ENCODE results near the gene HRH3. TPM values are rescaled to one million over a fixed set of nuclear protein-coding genes. Genes with fewer than 3 reads are reported as not detected.

The HRH3 gene
- total RNA-seq, 1 donor from 2014 or later, result not detected

GRCh38 chr20:62230696-62231095 lies 10.6 kb upstream of the HRH3 start:
- ATAC-seq (no peak), DNase-seq (ENCODE audit: low spot score) (no peak)

DNA sequence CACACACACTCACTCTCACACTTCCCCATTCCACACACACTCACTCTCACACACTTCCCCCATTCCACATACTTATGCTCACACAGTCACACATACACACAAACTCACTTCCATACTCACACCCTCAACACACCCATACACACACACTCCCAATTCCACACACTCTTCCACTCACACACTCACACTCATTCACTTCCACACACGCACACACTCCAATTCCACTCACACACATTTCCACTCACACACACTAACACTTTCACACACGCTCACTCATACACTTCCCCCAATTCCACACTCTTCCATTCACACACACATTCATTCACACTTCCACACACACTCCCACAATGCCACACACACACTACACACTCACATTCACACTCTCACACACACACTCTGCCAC lies 10.2 kb upstream of the HRH3 start:
- ATAC-seq (no peak), DNase-seq (ENCODE audit: low spot score) (no peak)

GRCh38 chr20:62229667-62230066 lies 9.6 kb upstream of the HRH3 start:
- no peak for ATAC-seq
- DNase-seq (ENCODE audit: low spot score), result no peak

DNA sequence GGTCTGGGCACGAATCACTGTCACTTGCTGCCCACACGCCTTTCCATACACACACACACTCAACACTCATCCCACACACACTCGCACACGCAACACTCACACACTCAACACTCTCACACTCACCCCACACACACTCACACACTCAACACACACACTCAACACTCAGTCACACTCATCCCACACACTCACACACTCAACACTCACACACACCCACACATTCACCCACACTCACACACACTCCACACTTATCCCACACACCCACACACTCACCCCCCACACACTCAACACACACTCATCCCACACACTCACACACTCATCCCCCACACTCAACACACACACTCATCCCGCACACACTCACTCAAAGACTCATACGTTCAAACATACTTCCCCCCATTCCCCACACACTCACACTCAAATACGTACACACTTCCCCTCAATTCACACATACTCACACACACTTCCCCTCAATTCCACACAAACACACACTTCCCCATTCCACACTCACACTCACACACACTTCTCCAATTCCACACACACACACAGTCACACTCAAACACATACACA lies 9.0 kb upstream of the HRH3 start:
- ATAC-seq, result no peak
- DNase-seq (ENCODE audit: low spot score), result no peak

DNA sequence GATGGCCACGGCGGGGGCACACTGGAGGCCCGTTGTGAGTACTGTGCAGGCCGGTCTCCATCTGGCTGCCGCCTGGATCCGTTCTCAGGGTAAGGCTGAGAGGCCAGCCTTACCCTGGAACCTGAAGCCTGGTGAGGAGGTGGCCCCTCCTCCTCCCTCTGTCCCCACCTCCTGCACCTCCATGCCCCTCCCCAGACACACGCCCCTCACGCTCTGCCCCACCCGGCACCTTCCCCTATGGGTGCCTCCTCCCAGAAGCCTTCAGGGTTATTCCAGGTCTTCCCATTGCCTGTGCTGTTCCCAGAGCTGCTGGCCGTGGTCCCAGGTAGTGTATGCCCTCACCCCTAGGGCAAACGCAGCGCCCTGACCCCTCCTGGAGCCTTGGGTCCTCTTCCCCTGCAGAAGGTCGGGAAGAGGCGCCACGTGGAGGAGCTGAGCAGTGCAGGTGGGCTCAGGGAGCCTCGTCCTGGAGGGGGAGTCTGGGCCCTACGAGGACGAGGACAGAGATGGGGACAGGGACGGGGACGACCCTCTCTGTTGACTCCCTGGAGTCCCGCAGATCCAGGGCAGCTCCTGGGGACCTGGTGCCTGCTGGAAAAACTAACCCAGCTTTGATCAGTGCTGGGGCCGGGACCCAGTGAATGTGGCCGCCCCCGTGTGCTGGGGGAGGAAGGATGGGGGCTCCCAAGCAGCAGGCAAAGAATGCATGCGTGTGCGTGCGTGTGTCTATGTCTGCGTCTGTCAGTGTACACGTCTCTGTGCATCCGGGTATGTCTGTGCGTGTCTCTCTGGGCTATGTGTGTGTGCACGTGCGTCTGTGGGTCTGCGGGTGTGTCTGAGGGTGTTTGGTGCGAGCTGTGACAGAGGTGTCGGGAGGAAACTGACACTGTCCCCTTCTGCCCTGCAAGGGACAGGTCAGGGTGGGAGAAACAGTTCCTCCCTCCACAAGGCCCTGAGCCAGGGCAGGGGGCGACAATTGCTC lies 8.2 kb upstream of the HRH3 start:
- ATAC-seq (peak; percentile 35), DNase-seq (ENCODE audit: low spot score) (no peak)

DNA sequence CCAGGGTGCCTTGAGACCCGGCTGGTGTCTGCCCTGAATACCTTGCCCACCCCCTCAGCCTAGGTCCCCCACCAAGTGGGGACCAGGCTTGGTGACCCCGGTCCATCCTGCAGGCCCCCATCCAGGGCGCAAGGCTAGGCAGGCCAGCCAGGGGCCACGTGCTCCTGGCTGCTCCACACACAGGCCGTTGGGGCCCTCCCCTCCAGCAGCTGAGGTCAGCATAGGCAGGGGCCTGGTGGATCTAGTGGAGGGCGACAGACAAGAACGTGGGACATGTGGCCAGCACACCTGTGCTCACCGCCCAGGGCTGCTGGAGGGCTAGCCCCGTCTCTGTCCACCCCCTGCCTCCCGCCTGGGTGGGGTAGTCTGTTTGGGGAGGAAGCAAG lies 7.5 kb upstream of the HRH3 start:
- ATAC-seq, result peak; percentile 9
- no peak for DNase-seq (ENCODE audit: low spot score)

DNA sequence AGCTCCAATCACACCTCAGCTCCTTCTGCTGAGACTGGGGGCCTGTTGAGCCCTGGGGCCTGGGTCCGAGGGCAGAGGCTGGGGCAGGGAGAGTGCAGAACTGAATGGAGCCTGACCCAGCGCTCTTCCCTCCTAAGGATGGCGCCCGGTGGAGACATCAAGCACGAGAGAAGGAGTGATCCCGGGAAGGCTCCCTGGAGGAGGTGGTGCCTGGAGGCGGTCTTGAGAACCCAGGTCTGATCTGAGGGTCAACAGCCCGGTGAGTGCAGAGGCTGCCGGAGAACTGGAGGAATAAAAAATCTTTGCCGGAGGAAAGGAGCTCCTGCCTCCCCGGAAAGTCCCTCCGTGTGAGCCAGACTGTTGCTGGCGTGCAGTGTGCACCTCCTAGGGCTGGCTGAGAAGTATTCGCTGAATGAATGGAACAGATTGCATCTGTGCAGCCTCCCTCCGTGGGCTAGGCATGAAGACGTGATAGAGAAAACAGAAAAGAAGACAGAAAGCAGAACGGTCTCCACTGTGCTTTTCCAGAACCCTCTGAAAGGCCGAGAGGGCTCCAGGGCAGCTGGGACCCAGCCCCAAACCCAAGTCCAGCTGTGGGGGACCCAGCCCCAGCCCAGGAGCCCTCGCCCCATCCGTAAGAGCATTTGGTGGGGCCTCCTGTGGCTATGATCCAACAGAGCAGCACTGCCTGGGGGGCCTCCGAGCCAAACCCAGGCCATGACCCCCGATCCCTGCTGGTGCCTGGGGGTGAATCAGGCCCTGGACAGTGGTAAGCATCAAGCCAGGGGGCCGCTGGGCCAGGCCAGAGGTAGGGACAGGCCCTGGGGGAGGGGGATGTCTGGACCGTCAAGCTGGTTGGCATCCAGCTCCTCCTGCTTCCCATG lies 6.9 kb upstream of the HRH3 start:
- ATAC-seq (no peak), DNase-seq (ENCODE audit: low spot score) (no peak)

GRCh38 chr20:62225820-62226635 lies 6.0 kb upstream of the HRH3 start:
- DNase-seq (ENCODE audit: low spot score) (no peak), ATAC-seq (no peak)

GRCh38 chr20:62225026-62225425 lies 4.9 kb upstream of the HRH3 start:
- ATAC-seq, result no peak
- DNase-seq (ENCODE audit: low spot score), result no peak

DNA sequence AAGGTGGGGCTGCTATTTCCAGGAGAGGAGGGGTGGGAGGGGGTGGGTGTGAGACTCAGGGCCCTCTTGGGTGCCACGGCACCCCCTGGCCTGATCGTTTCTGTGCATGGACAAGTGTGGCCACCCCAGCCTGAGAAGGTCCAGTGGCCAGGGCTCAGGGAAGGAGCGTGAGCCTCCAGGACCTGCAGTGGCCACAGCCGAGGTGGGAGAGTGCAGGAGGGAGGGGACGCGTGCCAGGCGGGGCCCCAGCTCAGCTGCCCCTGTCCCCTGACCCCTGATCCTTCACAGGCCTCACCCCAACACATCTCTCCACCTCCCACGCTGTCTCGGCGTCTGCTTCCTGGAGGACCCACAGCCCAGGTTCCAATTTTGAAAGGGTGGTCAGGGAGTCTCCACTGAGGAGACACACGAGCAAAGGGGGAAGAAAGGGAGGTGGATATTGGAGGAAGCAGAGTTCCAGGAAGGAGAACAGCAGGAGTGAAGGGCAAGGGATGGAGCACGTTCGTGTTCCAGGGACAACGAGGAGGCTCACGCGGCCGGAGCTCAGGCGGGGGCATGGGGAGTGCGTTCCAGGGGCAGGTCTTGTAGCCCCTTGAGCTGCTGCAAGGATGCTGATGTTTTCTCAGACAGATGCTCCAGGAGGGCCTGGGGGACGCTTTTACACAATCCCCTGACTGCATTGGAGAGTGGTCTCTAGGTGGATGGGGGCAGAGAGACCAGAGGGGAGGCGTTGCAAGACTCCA lies 4.2 kb upstream of the HRH3 start:
- no peak for ATAC-seq
- no peak for DNase-seq (ENCODE audit: low spot score)

- ATAC-seq (no peak), DNase-seq (ENCODE audit: low spot score) (no peak)
Measured at GRCh38 chr20:62223571-62223970, 3.5 kb upstream of the HRH3 start.

DNA sequence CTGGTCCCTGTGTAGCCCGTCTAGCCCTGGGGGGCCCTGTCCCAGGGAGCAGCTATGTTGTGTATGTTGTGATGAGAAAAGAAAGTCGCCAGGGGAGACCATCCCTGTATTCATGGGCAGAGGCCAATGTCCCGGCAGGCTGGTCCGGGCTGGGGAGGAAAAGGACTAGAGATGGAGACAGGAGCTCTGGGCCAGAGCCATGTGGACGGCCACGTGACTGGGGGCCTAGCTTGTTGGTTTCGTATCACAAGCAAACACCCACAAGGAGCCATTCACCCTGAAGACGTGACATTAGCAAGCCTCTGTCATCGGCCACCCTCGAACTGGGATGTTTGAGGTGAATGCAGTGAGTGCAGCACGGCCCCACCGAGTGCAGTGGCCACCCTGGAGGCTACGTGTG lies 2.9 kb upstream of the HRH3 start:
- ATAC-seq, result no peak
- DNase-seq (ENCODE audit: low spot score), result no peak

GRCh38 chr20:62222266-62222850 lies 2.3 kb upstream of the HRH3 start:
- ATAC-seq (no peak), DNase-seq (ENCODE audit: low spot score) (no peak)

DNA sequence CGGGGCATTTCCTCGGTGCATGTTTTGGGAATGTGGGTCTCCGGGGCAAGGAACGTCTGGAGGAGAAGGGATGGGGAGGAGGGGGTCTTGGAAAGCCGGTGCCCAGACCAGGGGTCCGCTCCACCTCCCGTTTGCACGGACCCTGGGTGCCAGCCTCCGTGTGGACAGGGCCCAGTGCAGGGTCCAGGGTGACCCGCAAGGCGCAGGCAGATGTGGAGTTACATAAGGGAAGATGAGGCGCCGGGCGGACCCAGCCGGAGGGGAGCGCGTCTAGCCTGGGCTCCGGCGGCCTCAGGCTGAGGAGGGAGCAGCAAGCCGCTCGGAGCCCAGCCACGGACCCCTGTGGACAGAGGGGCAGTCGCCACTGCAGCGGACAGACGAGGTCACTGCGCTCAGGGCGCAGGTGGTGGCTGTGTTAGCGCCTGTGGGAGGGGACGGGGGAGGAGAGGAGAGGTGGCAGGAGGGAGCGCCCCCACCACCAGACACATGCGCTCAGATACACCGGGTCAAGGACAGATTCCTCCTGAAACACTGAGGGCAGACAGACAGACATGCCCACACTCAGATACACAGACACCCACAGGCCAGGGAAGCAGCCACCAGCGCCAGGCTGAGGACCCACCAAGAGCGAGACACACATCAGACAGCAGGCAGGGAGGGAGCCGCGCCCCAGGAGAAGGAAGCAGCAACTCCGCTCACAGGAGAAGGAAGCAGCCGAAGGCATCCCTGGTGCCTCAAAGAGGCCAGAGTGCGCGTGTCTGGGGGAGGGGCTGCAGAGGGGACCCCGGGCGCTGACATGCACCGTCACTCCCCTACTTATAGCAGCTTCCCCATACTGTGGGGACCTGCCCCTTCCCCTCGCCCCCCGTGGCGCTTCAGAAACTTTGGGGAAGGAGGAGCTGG lies 839 bp upstream of the HRH3 start:
- DNase-seq (ENCODE audit: low spot score), result no peak
- no peak for ATAC-seq

DNA sequence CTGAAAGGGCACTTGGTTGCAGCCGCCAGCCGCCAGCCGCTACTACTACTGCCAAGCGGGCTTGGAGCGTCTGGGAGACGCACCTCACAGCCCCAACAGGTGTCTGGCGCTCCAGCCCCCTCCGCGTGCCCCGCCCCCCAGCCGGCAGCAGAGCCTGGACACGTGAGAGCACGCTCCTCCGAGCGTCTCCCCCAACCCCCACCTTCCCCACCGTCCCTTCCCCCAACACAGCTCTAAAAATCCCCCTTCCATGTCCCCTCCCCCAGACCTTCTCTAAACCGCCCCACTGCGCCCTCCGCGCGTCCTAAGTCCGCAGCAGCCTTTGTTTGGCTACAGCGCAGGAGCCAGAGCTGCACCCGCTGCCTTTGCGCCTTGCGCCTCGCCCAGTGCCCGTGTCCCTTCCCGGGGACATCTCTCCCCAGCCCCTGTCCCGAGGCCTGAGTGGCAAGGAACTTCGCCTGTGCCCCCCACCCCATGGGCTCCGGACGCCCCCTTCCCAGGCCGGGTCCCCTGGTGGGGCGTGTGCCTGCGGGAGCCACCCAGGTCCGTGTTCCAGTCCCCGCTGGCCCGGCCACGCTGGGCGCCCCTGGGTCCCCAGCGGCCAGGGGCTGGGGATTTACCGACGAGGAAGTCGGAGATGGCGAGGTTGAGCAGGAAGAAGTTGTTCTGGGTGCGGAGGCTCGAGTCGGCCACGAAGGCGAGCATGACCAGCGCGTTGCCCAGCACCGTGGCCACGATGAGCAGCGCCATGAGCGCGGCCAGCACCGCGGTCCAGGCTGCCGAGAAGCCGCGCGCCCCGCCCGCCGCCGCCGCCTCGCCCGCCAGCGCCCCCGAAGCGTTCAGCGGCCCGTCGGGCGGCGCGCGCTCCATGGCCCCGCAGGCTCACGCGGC lies 732 bp downstream of the HRH3 start:
- no peak for DNase-seq (ENCODE audit: low spot score)
- no peak for ATAC-seq

DNA sequence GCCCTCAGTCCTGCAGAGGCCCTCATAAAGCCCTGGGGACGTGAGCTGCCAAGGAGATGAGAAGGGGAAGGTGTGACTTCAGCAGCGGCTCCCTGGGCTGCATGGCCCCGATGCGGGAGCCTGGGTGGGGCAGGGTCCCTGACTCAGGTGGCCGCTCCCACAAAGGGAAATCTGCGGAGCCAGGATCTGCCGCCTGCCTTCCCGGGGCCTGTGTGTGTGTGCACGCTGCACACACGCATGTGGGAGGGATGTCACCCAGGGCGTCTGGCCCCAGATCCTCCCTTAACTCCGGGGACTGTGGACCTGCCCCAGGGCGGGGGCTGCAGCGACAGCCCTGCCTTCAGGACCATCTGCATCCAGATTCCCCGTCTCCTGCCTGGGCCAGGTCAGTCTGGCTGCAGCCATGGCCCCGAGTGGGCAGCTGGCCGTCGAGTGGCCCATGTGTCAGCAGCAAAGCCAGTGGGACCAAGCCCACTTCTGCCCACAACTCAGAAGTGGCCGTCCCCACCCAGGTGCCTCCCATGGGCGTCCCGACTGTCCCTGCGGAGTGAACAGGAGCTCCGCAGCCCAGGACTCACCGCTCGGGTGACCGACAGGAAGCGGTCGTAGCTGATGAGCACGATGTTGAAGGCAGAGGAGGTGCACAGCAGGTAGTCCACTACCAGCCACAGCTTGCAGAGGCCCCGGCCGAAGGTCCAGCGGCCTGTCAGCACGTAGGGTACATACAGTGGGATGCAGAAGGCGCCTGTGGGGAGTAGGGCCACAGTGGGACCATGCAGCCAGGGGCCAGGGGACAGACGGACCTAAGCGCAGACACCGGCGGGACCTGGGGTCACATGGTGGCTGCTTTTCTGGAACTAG lies 1.9 kb downstream of the HRH3 start:
- ATAC-seq, result no peak
- no peak for DNase-seq (ENCODE audit: low spot score)

Data from left lobe of liver (tissue), 2 donors.